Ishikawa (cell line): ENCODE measurements around the gene MYBPC2.
A peak's percentile ranks its signal among the peaks of the same experiment; 100 is the strongest.

ENCODE experiments used
- CEBPB ChIP-seq: IDR thresholded peaks from 2 replicates; pipeline ENCODE4 v1.6.1; 2012
- CREB1 ChIP-seq: IDR thresholded peaks from 2 replicates; pipeline ENCODE4 v1.6.1; 2012; ENCODE audit warnings: low read depth
- EGR1 ChIP-seq: IDR thresholded peaks from 2 replicates; pipeline ENCODE4 v1.6.1; 2012
- EP300 ChIP-seq: IDR thresholded peaks from 2 replicates; pipeline ENCODE4 v1.6.1; 2012; ENCODE audit warnings: borderline replicate concordance
- FOXM1 ChIP-seq: IDR thresholded peaks from 2 replicates; pipeline ENCODE4 v1.6.1; 2012; ENCODE audit warnings: low read depth, borderline replicate concordance
- NFIC ChIP-seq: IDR thresholded peaks from 2 replicates; pipeline ENCODE4 v1.6.1; 2012
- RAD21 ChIP-seq: IDR thresholded peaks from 2 replicates; pipeline ENCODE4 v1.6.1; 2012; ENCODE audit warnings: low read depth
- TAF1 ChIP-seq: IDR thresholded peaks from 2 replicates; pipeline ENCODE4 v1.6.1; 2012; ENCODE audit warnings: low read depth, mild to moderate bottlenecking
- TCF12 ChIP-seq: IDR thresholded peaks from 2 replicates; pipeline ENCODE4 v1.6.1; 2012; ENCODE audit warnings: low read depth
- TEAD4 ChIP-seq: IDR thresholded peaks from 2 replicates; pipeline ENCODE4 v1.6.1; 2012
- YY1 ChIP-seq: IDR thresholded peaks from 2 replicates; pipeline ENCODE4 v1.6.1; 2012; ENCODE audit warnings: low read depth
- ZBTB7A ChIP-seq: IDR thresholded peaks from 2 replicates; pipeline ENCODE4 v1.6.1; 2012; ENCODE audit warnings: low read depth
- TF ChIP-seq, protein P1 (sequence below): IDR thresholded peaks from 2 replicates; pipeline ENCODE4 v1.6.1; 2012
- TF ChIP-seq, protein P2 (sequence below): IDR thresholded peaks from 2 replicates; pipeline ENCODE4 v1.6.1; 2012; ENCODE audit warnings: low read depth, mild to moderate bottlenecking
- TF ChIP-seq, protein P3 (sequence below): IDR thresholded peaks from 2 replicates; pipeline ENCODE4 v1.6.1; 2012

Gene MYBPC2

DNA sequence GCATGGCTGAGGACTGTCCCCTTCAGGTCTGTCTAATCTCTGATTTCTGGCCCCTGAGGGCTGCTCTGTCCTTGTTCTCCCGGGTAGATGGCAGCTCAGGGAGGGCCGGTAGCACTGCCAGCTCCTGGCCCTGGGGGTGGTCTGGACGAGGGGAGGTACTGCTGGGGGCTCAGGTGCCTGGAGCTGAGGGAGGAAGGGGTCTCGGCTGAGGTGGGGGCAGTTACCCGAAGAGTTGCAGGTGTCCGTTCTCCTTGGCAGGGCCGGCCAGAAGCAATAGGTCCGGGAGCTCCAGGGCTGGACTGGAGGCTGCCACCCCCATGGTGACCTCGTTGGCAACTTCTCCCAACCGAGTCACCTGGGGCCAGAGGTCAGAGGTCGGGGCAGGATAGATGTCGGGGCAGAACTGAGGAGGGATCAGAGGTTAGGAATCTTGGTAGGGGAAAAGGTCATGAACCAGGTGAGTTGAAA is 42.4 kb downstream of the MYBPC2 start:
- TF ChIP-seq NFIC = no peak
- no peak for TF ChIP-seq EP300
- TF ChIP-seq, protein P1, sequence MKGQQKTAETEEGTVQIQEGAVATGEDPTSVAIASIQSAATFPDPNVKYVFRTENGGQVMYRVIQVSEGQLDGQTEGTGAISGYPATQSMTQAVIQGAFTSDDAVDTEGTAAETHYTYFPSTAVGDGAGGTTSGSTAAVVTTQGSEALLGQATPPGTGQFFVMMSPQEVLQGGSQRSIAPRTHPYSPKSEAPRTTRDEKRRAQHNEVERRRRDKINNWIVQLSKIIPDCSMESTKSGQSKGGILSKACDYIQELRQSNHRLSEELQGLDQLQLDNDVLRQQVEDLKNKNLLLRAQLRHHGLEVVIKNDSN = no peak
- TF ChIP-seq YY1 = no peak
- TF ChIP-seq ZBTB7A = no peak
- TF ChIP-seq, protein P2, sequence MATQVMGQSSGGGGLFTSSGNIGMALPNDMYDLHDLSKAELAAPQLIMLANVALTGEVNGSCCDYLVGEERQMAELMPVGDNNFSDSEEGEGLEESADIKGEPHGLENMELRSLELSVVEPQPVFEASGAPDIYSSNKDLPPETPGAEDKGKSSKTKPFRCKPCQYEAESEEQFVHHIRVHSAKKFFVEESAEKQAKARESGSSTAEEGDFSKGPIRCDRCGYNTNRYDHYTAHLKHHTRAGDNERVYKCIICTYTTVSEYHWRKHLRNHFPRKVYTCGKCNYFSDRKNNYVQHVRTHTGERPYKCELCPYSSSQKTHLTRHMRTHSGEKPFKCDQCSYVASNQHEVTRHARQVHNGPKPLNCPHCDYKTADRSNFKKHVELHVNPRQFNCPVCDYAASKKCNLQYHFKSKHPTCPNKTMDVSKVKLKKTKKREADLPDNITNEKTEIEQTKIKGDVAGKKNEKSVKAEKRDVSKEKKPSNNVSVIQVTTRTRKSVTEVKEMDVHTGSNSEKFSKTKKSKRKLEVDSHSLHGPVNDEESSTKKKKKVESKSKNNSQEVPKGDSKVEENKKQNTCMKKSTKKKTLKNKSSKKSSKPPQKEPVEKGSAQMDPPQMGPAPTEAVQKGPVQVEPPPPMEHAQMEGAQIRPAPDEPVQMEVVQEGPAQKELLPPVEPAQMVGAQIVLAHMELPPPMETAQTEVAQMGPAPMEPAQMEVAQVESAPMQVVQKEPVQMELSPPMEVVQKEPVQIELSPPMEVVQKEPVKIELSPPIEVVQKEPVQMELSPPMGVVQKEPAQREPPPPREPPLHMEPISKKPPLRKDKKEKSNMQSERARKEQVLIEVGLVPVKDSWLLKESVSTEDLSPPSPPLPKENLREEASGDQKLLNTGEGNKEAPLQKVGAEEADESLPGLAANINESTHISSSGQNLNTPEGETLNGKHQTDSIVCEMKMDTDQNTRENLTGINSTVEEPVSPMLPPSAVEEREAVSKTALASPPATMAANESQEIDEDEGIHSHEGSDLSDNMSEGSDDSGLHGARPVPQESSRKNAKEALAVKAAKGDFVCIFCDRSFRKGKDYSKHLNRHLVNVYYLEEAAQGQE = no peak
- TF ChIP-seq EGR1 = no peak
- no peak for TF ChIP-seq CEBPB
- TF ChIP-seq CREB1 = no peak
- no peak for TF ChIP-seq TCF12
- no peak for TF ChIP-seq FOXM1
- no peak for TF ChIP-seq TEAD4
- no peak for TF ChIP-seq TAF1
- TF ChIP-seq RAD21 = no peak
- TF ChIP-seq, protein P3, sequence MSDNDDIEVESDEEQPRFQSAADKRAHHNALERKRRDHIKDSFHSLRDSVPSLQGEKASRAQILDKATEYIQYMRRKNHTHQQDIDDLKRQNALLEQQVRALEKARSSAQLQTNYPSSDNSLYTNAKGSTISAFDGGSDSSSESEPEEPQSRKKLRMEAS = no peak

DNA sequence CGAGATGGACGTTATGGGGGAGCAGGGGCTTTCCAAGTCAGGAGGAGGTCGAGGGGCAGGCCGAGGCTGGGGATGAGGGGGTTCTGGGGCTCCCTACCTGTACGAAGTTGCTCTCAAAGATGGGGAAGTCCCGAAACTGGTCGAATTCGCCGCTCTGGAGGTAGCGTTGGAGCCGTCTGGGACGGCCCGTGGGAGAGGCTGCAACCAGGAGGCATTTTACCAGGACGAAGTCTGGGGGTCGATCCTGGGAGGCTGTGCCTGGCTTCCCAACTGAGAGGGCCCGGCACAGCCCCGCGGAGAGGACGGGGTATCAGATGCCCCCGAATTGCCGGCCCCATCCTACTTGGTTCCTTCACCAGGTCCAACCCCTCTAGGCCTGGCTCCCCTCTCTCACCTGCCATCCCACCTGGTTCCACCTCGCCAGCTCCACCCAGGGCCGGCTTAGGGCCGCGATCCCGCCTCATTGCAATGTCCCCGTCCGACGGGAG is 43.1 kb downstream of the MYBPC2 start:
- TF ChIP-seq RAD21 = no peak
- TF ChIP-seq, protein P1 = no peak
- TF ChIP-seq, protein P3 = no peak

DNA sequence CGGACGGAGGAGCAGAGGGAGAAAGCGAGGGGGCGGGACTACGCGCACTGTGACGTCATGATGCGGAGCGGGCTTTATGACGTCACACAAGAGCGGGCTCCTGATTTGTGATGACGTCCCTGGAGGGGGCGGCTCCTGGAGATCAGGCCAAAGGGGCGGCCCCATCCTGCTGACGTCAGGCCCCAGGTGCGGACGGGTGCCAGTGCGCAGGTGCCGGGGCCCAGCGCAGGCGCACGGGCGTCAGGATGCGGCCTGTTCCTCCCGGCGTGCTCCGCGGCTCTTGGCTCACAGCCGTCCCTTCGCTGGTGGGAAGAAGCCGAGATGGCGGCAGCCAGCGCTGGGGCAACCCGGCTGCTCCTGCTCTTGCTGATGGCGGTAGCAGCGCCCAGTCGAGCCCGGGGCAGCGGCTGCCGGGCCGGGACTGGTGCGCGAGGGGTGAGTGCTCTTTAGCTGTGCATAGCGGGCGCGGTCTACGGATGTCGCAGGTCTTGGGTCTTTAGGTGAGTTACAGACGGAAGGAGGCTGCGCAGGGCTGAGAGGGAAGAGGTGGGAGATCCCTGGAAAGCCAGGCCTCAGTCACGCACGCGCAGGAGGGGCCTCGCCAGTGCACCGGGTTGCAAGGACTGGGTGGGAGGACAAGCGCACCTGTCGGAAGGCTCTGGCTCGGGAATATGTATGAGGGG is 43.7 kb downstream of the MYBPC2 start, which contains the start of the genes EMC10 and GARIN5A:
Gene EMC10 (plus strand): TSS at position 284 of the 683 bp plus-strand sequence. CDS start 38 bp downstream, at position 322.
Gene GARIN5A (minus strand): TSS at position 625 of the 683 bp plus-strand sequence. CDS start 460 bp downstream, at position 165.
- TF ChIP-seq EP300 (peak; percentile 12; the same call in 1 of the 2 replicates), FOXM1 (no peak), CEBPB (no peak; the same call in 1 of the 2 replicates), TAF1 (peak; percentile 97), EGR1 (no peak), TCF12 (0 out of 2 replicates have a peak, but pooled peaks have one; percentile 30), TEAD4 (peak; percentile 42; the same call in 1 of the 2 replicates), CREB1 (peak; percentile 99), NFIC (peak; percentile 90), ZBTB7A (no peak), RAD21 (no peak), YY1 (peak; percentile 92)
- TF ChIP-seq, protein P1 = peak; percentile 14; the same call in 1 of the 2 replicates
- TF ChIP-seq, protein P2 = no peak
- TF ChIP-seq, protein P3 = peak; percentile 67

DNA sequence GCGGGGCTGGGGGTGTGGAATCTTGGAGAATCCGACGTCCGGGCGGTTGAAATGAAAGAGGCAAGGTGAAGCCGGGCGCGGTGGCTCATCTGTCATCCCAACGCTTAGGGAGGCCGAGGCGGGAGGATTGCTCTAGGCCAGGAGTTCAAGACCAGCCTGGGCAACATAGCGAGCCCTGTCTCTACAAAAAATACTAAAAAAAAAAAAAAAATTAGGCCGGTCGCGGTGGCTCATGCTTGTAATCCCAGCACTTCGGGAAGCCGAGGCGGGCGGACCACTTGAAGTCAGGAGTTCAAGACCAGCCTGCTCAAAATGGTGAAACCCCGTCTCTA is 44.2 kb downstream of the MYBPC2 start:
- TF ChIP-seq ZBTB7A (no peak), TAF1 (no peak), EGR1 (peak; percentile 42; the same call in 1 of the 2 replicates), FOXM1 (no peak)
- TF ChIP-seq, protein P3 = no peak
